ENCODE results near the gene PRIMA1. TPM values are rescaled to one million over a fixed set of nuclear protein-coding genes. Genes with fewer than 3 reads are reported as not detected.

Gene PRIMA1
- polyA plus RNA-seq, 1 donor, result 3.2 TPM

- DNase-seq, result no peak
These were observed 6.5 kb upstream of the PRIMA1 start for GRCh38 chr14:93794756-93795155.

GRCh38 chr14:93793555-93794324 is 5.5 kb upstream of the PRIMA1 start:
- no peak for DNase-seq

- no peak for DNase-seq
These were observed 4.1 kb upstream of the PRIMA1 start for GRCh38 chr14:93792391-93792790.

- no peak for DNase-seq
These were observed 2.7 kb upstream of the PRIMA1 start for GRCh38 chr14:93790966-93791365.

GRCh38 chr14:93789228-93790130 is 1.2 kb upstream of the PRIMA1 start:
- DNase-seq, result no peak

GRCh38 chr14:93788543-93789227 is 400 bp upstream of the PRIMA1 start:
- peak; percentile 53 for DNase-seq

GRCh38 chr14:93787465-93788292 is 606 bp downstream of the PRIMA1 start:
- DNase-seq, result no peak

- no peak for DNase-seq
These were observed 2.9 kb downstream of the PRIMA1 start for GRCh38 chr14:93785423-93785822.

- no peak for DNase-seq
These were observed 3.4 kb downstream of the PRIMA1 start for GRCh38 chr14:93784878-93785277.

- DNase-seq, result no peak
These were observed 7.4 kb downstream of the PRIMA1 start for GRCh38 chr14:93780813-93781400.

- DNase-seq, result no peak
These were observed 9.2 kb downstream of the PRIMA1 start for GRCh38 chr14:93778856-93779629.

- DNase-seq, result no peak
These were observed 9.8 kb downstream of the PRIMA1 start for GRCh38 chr14:93778453-93778852.

GRCh38 chr14:93775744-93776143 is 12.5 kb downstream of the PRIMA1 start:
- no peak for DNase-seq

- no peak for DNase-seq
These were observed 13.1 kb downstream of the PRIMA1 start for GRCh38 chr14:93775158-93775557.

- no peak for DNase-seq
These were observed 16.0 kb downstream of the PRIMA1 start for GRCh38 chr14:93772263-93772662.

GRCh38 chr14:93765970-93766369 is 22.3 kb downstream of the PRIMA1 start:
- DNase-seq, result no peak

GRCh38 chr14:93765155-93765554 is 23.1 kb downstream of the PRIMA1 start:
- DNase-seq, result no peak

GRCh38 chr14:93764211-93764659 is 24.1 kb downstream of the PRIMA1 start:
- no peak for DNase-seq

- DNase-seq, result peak; percentile 29
These were observed 28.5 kb downstream of the PRIMA1 start for GRCh38 chr14:93759719-93760307.

GRCh38 chr14:93757206-93757605 is 31.1 kb downstream of the PRIMA1 start:
- DNase-seq, result no peak
